GM19193 (cell line): ENCODE data around the gene LRRC37A.
"Not testable (repeated sequence)": the region's sequence is repeated elsewhere in the genome, so short reads cannot be mapped to it uniquely, and the experiment has no call there.

Source experiments
- POLR2A ChIP-seq: IDR thresholded peaks from 4 replicates; pipeline ENCODE4 v1.6.1; 2011; ENCODE audit not compliant: insufficient read depth, insufficient read length; ENCODE audit errors: extremely low read depth

LRRC37A gene

DNA sequence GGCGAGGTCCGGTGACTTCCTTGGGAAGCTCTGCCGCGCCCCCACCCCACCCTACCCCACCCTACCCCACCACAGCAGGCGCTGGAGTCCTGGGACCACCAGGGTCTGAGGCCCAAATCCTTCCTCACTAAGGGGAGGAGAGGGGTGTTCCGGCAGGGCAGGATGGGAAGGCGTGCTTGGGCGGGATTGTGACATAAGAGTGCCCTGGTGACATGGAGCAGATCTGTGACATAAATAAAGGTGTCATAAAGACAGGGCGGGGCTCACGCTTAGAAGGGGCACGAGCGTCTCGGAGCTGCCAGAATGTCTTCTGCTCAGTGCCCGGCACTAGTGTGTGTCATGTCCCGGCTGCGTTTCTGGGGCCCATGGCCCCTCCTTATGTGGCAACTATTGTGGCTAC is at the start of gene LRRC37A:
Gene LRRC37A (plus strand): TSS at position 301 of the 400 bp plus-strand sequence. CDS start 3 bp downstream, at position 304.
- not testable (repeated sequence) for TF ChIP-seq POLR2A

DNA sequence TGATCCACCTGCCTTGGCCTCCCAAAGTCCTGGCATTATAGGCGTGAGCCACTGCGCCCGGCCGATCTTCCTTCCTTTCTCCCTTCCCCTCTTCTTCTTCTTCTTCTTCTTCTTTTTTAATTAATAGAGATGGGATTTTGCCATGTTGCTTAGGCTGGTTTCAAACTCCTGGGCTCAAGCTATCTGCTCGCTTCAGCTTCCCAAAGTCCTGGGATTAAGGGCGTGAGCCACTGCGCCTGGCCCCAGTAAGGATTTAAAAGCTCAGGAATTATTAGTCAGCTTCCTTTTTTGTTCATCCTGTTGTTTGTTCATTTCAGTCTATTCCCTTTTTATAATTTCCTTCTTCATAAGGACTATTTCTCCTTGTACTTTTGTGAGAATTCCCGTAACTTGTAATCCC is 32.7 kb upstream of the LRRC37A start:
- TF ChIP-seq POLR2A = no peak

DNA sequence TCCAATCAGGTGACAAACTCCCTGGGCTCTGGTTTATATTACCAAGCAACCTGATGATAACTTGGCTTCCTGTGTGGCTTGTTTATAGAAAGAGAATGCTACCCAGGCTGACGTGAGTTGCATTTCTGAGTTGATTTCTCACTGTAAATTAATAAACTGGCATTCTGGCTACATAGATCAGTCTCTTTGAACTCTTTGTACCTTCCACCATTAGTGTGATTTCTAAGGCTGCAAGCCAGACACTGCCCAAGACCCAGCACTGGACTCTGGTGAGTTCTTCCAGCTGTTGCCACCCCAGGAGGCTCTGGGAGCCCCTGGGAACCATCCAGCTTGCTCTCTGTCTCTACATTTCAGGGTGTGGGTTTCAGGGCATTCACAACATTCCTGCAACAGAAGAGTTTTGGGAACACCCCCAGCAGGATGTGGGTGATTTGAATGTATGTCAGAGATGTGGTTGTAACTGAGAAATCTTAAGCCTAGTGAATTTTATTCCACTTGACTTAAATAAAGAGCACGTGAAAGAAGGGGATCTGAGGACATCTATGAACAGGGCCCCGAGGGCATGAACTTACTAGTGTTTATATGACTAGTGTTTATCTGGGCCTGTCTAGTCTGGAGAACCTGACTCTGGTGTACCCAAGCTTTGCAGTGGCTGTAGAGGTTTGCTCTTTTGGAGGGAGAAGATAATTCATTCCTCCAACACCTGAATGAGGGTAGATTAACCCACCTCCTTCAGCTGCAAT is 30.3 kb upstream of the LRRC37A start:
- no peak for TF ChIP-seq POLR2A

DNA sequence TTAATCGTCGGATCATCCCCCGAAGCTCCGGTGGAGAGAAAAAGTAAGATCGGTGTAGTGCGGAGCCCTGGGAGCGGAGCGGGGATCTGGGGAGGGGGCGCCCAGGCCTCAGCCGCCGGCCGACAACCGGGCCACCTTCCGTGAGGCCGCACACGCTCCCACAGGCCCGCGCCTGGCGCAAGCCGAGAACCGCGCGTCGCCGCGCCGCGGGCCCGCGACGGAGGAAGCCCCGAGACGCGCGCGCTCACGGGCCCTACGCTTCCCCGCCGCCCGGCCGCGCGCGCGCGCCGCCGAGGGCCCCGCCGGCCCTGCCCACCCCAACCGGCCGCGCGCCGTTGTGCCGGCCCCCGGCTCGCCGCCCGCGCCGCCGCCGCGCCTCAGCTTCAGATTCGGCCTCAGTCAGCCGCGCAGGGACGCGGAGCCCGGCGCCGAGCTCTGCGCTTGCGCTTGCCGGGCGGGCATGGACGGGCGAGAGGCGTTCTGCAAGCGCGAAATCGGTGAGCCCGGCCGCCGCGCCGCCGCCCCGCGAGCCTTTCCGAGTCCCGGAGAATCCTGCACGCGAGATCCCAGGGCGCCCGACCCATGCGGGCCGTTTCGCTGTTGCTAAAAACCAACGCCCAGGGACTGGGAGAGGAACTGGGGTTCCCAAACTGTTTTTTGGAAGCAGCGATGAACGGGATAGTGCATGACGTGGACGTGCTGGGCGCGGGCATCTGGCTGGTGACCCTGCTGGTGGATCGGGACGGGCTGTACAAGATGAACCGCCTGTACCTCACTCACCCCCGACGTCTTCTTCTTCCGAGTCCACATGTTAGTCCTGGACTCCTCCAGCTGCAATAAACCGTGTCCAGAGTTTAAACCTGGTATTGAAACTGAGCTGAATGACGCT is 28.0 kb upstream of the LRRC37A start:
- peak; percentile 60 for TF ChIP-seq POLR2A

DNA sequence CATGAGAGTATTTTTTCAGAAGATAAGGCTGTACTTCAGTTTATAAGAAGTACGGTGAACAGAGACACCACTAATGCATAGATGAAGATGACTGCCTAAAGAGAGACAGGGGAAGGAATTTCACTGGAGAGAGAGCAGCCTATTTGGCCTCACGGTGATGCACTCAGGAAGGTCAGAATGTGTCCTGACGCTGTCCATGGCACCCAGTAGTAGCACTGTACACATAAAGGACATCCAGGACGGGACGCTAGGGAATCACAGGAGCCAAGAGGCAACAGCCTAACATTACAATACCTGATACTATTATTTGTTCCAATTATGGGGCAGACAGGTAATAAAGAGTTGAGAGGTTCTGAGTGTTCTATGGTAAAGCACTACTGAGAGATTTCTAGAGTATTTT is 24.9 kb upstream of the LRRC37A start:
- TF ChIP-seq POLR2A = no peak

DNA sequence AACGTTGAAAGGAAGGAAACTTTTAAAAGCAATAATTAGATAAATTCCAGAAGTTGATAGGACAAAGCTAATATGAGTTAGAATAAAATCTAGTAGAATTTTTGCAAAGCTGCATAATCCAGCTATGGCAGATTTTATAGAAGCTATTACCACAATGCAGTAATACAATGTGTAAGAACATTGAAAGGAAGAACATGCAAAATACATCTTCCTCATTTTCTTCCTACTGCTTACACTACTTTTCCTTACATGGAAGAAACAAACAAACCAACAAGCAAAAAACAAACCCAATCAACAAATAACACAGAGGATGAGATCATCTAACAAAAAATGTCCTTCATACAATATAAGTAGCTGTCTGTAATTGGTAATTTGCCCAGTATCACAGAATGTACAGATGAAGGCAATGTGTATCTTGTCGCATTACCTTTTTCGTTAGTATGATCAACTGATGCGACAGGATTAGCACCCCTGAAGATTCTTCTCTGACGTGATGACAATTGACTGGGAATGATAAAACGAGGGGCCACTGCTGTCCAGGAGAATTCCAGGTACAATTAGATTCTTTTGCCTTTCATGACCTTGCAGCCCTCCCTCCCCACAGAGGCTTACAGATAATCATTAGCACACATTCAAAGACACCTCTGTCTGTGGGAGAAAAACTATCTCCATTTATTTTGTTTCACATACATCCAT is 21.2 kb upstream of the LRRC37A start:
- no peak for TF ChIP-seq POLR2A

DNA sequence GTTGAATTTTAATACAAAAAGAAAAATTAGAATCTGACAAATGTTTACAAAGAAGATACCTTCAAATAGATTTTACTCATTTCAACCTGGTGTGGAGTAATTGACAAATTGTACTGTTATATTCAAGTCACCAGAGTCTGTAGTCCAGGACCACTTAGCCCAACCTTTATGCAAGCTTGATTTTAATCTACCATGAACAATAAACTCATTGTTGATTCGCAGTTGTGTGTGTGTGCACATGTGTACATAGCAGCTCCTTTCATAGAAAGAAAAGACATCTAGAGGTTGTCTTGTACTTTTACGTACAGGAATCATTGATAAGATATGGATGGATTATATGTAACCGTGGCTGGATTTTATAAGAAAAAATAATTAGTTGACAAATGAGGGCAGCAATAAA is 20.7 kb upstream of the LRRC37A start:
- TF ChIP-seq POLR2A = no peak

DNA sequence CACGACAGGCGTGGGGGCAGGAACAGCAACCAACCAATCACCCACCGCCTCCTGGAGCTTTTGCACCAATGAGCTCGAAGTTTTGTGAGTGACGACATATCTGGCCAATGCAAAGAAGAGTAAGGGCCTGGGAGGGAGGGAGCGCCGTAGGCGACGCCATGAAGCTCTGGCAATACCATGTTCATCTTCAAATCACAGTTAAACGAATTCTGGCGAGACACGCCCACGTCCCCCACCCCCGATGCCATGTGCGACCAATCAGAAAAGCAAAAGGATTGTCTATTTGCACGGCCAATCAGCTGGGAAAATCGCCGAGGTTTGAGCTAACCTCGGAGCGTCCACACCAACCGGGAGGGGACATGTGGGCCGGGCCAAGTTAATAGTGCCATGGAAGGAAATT is 66.8 kb downstream of the LRRC37A start, which contains the start of gene ARL17B:
Gene ARL17B (minus strand): TSS at position 12 of the 400 bp plus-strand sequence. CDS start 3,369 bp downstream, outside the sequence.
- TF ChIP-seq POLR2A = not testable (repeated sequence)
